ENCODE measurements around the gene PSMD1.
"Not testable (repeated sequence)": the region's sequence is repeated elsewhere in the genome, so short reads cannot be mapped to it uniquely, and the experiment has no call there.

PSMD1 gene

DNA sequence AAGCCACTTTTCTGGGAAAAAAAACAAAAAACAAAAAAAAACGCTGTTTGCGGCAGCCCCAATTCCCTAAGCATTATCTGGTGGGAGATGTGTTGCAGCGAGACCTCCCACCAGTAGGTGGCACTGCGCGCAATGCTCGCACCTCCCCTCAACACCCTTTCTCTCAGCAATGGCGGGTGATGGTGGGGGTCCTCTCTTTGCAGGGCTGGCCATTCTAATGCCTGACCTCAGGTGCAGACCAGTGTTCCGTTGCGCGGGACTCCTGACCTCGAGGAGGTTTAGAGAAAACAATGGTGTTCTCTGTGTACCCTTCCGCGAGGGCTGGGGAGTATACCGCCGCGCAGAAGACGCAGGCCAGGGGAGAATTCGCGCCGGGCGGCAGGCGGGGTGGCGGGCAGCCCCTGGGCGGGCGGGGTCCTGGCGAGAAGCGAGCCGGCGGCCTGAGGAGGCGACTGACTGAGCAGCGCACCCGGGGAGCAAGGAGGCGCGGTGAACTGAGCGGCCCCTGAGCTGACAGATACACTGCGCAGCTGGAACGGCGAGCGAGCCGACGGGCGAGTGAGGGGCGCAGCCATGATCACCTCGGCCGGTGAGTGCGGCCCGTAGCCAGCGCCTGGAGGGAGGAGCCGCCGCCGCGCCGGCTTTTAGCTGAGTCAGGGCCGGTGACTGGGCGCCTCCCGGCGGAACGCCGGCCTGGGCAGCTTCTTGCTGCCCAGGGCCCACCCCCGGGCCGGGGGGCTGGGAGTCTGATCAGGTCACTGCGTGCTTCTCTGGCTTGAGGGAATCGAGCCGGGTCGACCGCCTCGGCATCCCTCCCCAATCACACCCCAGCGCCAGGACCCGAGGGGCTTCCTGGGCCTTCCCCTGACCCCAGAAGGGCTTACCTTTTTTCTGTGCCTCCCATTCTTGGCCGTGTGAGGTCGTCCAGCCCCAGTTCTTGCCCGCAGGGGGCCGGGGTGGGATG lies at the start of gene PSMD1:
Gene PSMD1 (plus strand): TSS at position 415 of the 964 bp plus-strand sequence. CDS start 159 bp downstream, at position 574.
- DNase-seq (ENCODE audit: extremely low spot score, insufficient read length, low read depth) (peak; percentile 88), FAIRE-seq (peak; percentile 96)

- FAIRE-seq = no peak
- no peak for DNase-seq (ENCODE audit: extremely low spot score, insufficient read length, low read depth)
Measured at GRCh38 chr2:231007286-231008098, 49.2 kb upstream of the PSMD1 start.

GRCh38 chr2:231008131-231008530 lies 48.5 kb upstream of the PSMD1 start:
- DNase-seq (ENCODE audit: extremely low spot score, insufficient read length, low read depth) (no peak), FAIRE-seq (no peak)

DNA sequence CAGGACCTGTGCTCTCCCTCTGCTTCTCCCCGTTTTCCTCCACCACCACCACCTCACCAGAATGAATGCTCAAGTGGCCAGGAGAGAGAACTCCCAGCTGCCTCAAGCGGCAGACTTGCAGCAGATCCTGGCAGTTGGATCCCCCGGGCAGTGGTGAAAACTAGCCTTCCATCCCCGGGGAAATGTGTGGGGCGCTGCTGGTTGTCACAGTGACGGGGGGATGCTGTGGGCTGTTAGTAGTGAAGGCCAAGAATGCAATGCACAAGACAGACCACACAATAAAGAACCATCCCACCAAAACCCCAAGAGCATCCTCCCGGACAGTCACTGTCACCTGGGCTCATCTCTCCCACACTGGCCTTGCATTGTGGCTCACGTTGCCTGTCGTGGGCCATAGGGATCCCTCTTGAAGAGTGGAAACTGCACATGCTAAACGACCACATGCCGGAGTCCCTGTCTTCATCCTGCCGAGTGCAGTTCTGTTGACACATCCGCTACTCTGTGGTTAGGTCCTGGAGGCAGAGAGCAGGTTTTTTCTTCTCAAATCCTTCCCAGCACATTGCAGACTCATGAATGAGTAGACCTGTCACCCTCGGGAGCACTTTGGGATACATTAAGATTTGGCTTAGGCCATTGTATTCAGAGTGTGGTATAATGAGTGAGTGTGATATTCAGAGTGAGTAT lies 47.3 kb upstream of the PSMD1 start:
- no peak for DNase-seq (ENCODE audit: extremely low spot score, insufficient read length, low read depth)
- no peak for FAIRE-seq

DNA sequence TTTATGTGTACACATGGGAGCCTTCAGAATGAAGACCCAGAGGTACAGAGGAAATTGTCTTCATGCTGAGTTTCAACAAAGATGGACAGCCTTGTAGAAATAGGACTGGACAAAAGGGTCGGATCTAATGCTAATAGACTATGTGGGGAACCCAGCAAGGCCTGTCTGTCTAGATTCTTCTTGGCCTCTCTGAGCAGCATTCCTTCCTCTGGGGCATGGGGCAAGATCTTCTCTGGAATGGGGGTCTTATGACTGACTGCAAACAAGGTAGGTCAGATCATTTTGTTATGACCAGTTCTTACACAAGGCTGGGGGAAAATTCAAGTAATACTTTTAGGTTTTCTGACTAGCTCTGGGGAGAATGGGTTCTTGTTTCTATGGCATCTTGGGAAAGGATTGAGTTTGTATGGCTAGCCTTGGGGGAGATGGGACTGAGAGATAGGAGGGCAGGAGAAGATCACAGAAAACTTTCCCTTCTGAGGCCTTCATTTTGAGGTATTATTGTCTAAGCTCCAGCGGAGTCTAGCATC lies 46.4 kb upstream of the PSMD1 start:
- FAIRE-seq (no peak), DNase-seq (ENCODE audit: extremely low spot score, insufficient read length, low read depth) (no peak)

- DNase-seq (ENCODE audit: extremely low spot score, insufficient read length, low read depth) = no peak
- FAIRE-seq = no peak
Measured at GRCh38 chr2:231011526-231011925, 45.1 kb upstream of the PSMD1 start.

- no peak for DNase-seq (ENCODE audit: extremely low spot score, insufficient read length, low read depth)
- no peak for FAIRE-seq
Measured at GRCh38 chr2:231012463-231012862, 44.2 kb upstream of the PSMD1 start.

- DNase-seq (ENCODE audit: extremely low spot score, insufficient read length, low read depth) = no peak
- no peak for FAIRE-seq
Measured at GRCh38 chr2:231013820-231014219, 42.8 kb upstream of the PSMD1 start.

- FAIRE-seq (no peak), DNase-seq (ENCODE audit: extremely low spot score, insufficient read length, low read depth) (no peak)
Measured at GRCh38 chr2:231015478-231015877, 41.2 kb upstream of the PSMD1 start.

- FAIRE-seq = no peak
- no peak for DNase-seq (ENCODE audit: extremely low spot score, insufficient read length, low read depth)
Measured at GRCh38 chr2:231015926-231016325, 40.7 kb upstream of the PSMD1 start.

GRCh38 chr2:231016566-231017230 lies 40.0 kb upstream of the PSMD1 start:
- DNase-seq (ENCODE audit: extremely low spot score, insufficient read length, low read depth) = no peak
- FAIRE-seq = no peak

- FAIRE-seq (no peak), DNase-seq (ENCODE audit: extremely low spot score, insufficient read length, low read depth) (no peak)
Measured at GRCh38 chr2:231017231-231017598, 39.5 kb upstream of the PSMD1 start.

GRCh38 chr2:231018184-231018583 lies 38.5 kb upstream of the PSMD1 start:
- FAIRE-seq = no peak
- no peak for DNase-seq (ENCODE audit: extremely low spot score, insufficient read length, low read depth)

- DNase-seq (ENCODE audit: extremely low spot score, insufficient read length, low read depth); FAIRE-seq: not testable (repeated sequence)
Measured at GRCh38 chr2:231025059-231025458, 31.6 kb upstream of the PSMD1 start.

GRCh38 chr2:231028889-231029288 lies 27.8 kb upstream of the PSMD1 start:
- no peak for FAIRE-seq

DNA sequence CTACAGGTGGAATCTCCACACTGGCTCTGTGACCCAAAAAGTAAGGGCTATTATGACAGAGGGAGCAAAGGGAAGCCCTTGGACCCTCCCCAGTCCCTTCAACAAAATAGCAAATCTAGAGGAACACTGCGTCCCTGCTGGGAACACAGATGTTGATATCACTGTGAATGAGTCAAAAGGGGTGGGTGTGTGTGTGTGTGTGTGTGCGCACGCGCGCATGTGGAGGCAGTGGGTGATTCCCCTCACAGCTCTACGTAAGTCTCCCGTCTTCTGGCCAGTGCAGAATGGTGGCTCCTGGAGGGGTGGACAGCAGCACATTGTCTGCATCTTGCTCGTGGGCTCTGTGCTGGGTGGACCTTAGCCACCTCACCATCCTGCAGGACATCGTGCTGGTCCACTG lies 27.1 kb upstream of the PSMD1 start:
- DNase-seq (ENCODE audit: extremely low spot score, insufficient read length, low read depth) (no peak), FAIRE-seq (no peak)

More at GRCh38 chr2:231028889-231029288, 27.8 kb upstream of the PSMD1 start:
- no peak for DNase-seq (ENCODE audit: extremely low spot score, insufficient read length, low read depth)

DNA sequence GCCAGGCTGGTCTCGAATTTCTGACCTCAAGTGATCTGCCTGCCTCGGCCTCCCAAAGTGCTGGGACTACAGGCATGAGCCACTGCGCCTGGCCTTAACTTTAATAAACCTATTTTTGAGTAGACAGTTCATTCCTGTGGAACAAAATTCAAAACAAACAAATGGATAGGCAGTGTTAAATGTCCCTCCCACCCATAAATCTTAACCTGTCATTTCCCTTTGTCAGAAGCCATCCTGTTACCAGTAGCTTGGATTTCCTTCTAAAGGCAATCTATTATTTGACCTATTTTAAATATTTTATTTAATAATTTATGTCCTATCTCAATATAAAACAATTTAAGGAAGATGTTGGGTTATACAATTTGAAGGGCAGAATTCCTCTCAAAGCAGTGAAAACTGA lies 25.9 kb upstream of the PSMD1 start:
- DNase-seq (ENCODE audit: extremely low spot score, insufficient read length, low read depth) (no peak), FAIRE-seq (no peak)

GRCh38 chr2:231032575-231033140 lies 24.0 kb upstream of the PSMD1 start:
- FAIRE-seq (no peak), DNase-seq (ENCODE audit: extremely low spot score, insufficient read length, low read depth) (no peak)

All from GM18507 (cell line).